K562 (cell line): ENCODE measurements around the gene WDHD1. TPM values are rescaled to one million over a fixed set of nuclear protein-coding genes. Genes with fewer than 3 reads are reported as not detected.

Experiments
- ATAC-seq: fragments of 200-7000 bp; cut with Tn5 transposase; 3 replicates; pipeline ENCODE4 v1.9.1; 2020; ENCODE audit warnings: moderate library complexity
- BruUV-seq: library from RNA; stranded (reverse); fragments of 400-500 nt; replicated peaks from 2 replicates; lab custom pipeline; 2021; lab: Mats Ljungman, UMichigan
- CTCF ChIA-PET: fragments of 300-600 bp; formaldehyde crosslinking; extraction: SDS; loops from one replicate; lab custom pipeline; 2021; ENCODE audit warnings: low intra/inter-chr PET ratio; lab: Yijun Ruan, JAX
- POLR2A ChIA-PET: fragments of 300-600, 350-650 bp; sonication (Branson Sonifier 250); formaldehyde crosslinking; extraction: SDS; loops from one replicate; lab custom pipeline; 2021; ENCODE audit warnings: antibody characterized with exemption, inconsistent platforms; lab: Yijun Ruan, JAX
- DNase-seq, 4 experiments: peaks; one replicate each; pipeline versions ENCODE4 v3.0.0 to v3.0.0-alpha.2; 2011 to 2018; ENCODE audit warnings: low spot score in 3 of 4, mixed read lengths in 3 of 4; ENCODE audit errors: extremely low read depth in 1 of 4
- FAIRE-seq: peaks from 2 replicates; lab custom pipeline; 2011; peaks lifted over from hg19 to GRCh38; lab: Jason Lieb, UNC
- H2AFZ ChIP-seq: 2 replicates; pipeline ENCODE4 v1.6.0; 2011; ENCODE audit warnings: low read depth, low read length, control low read depth, inconsistent platforms
- H3K27ac ChIP-seq: fragments of 200-600 bp; 3 replicates; pipeline ENCODE4 v1.8.0; 2011; ENCODE audit warnings: low read depth, mild to moderate bottlenecking, control low read depth, inconsistent platforms, low read length, moderate library complexity, mixed read lengths; ENCODE audit errors: extremely low read depth
- H3K27me3 ChIP-seq, 2 experiments: fragments of 300-600 bp in 1 of 2; 2 replicates in 1 of 2; 3 replicates in 1 of 2; pipeline versions ENCODE4 v1.6.0 to v1.8.0; 2011; ENCODE audit warnings: inconsistent platforms in 2 of 2, low read length in 2 of 2, mild to moderate bottlenecking in 1 of 2, mixed read lengths in 1 of 2, moderate library complexity in 1 of 2; ENCODE audit not compliant: control insufficient read depth in 2 of 2, insufficient read depth in 2 of 2
- H3K36me3 ChIP-seq: fragments of 300-600 bp; 3 replicates; pipeline ENCODE4 v1.8.0; 2011; ENCODE audit warnings: mild to moderate bottlenecking, low read length, inconsistent platforms; ENCODE audit not compliant: control insufficient read depth, insufficient read depth
- H3K4me1 ChIP-seq, 2 experiments: fragments of 200-600 bp in 1 of 2; replicated peaks in 1 of 2; 2 replicates in 1 of 2; 3 replicates in 1 of 2; pipeline versions ENCODE4 v1.5.1 to v1.8.0; 2011; ENCODE audit warnings: inconsistent platforms in 2 of 2, low read length in 2 of 2, mild to moderate bottlenecking in 1 of 2, mixed read lengths in 1 of 2, moderate library complexity in 1 of 2; ENCODE audit not compliant: control insufficient read depth in 2 of 2, insufficient read depth in 2 of 2
- H3K4me2 ChIP-seq: 2 replicates; pipeline ENCODE4 v1.6.1; 2011; ENCODE audit warnings: low read length, control low read depth, inconsistent platforms, mixed read lengths; ENCODE audit not compliant: insufficient read depth
- H3K4me3 ChIP-seq: fragments of 200-600 bp; sonication (generic), shearing (Covaris generic); 2 replicates; pipeline ENCODE4 v1.5.1; 2016; ENCODE audit warnings: control low read depth, inconsistent platforms
- H3K79me2 ChIP-seq: fragments of 200-600 bp; 3 replicates; pipeline ENCODE4 v1.8.0; 2011; ENCODE audit warnings: low read length, inconsistent platforms; ENCODE audit not compliant: control insufficient read depth, insufficient read depth
- H3K9ac ChIP-seq, 2 experiments: 2 replicates each; pipeline versions ENCODE4 v1.6.0 to v1.6.1; 2011; ENCODE audit warnings: low read depth in 2 of 2, low read length in 2 of 2, control low read depth in 1 of 2, inconsistent platforms in 1 of 2, mild to moderate bottlenecking in 1 of 2, mixed read lengths in 1 of 2; ENCODE audit not compliant: insufficient read depth in 1 of 2
- H3K9me1 ChIP-seq: one replicate; pipeline ENCODE4 v1.6.0; 2011; ENCODE audit warnings: inconsistent platforms, mild to moderate bottlenecking, low read length, moderate library complexity; ENCODE audit not compliant: control insufficient read depth, insufficient read depth
- H3K9me3 ChIP-seq: replicated peaks from 2 replicates; pipeline ENCODE4 v1.5.1; 2011; ENCODE audit warnings: low read depth, low read length, inconsistent platforms; ENCODE audit not compliant: control insufficient read depth, insufficient read depth
- H4K20me1 ChIP-seq: replicated peaks from 2 replicates; pipeline ENCODE4 v1.6.1; 2011; ENCODE audit warnings: low read length, inconsistent platforms, mixed read lengths; ENCODE audit not compliant: control insufficient read depth, insufficient read depth
- ZNF121 ChIP-seq: sonication (generic); formaldehyde crosslinking; conservative IDR thresholded peaks from 2 replicates; pipeline ENCODE4 v1.8.0; 2022; ENCODE audit warnings: missing genetic modification reagents
- ZNF217 ChIP-seq: sonication (generic); formaldehyde crosslinking; IDR thresholded peaks from 2 replicates; pipeline ENCODE4 v1.8.0; 2022; ENCODE audit warnings: mild to moderate bottlenecking, missing genetic modification reagents
- WGBS: fragments of 100-300 bp; shearing (Covaris generic); methylation state at CpG from one replicate; pipeline ENCODE4 v1.1.6; 2016; ENCODE audit warnings: low coverage, mixed read lengths; ENCODE audit not compliant: insufficient coverage; ENCODE audit errors: missing lambda C conversion rate; 5-methylcytosine and 5-hydroxymethylcytosine counted together
- in situ Hi-C: fragments of 300-500 bp; cut with MboI; formaldehyde crosslinking; loops from 4 replicates; pipeline ENCODE4 v1.15.0; 2018; ENCODE audit warnings: inconsistent platforms, mixed read lengths
- intact Hi-C: fragments of 100-400 bp; cut with micrococcal nuclease; formaldehyde crosslinking; loops from 2 replicates; pipeline ENCODE4 v1.14.2; 2022
- polyA plus RNA-seq, 8 experiments: library from polyadenylated mRNA; depleted of rRNA in 4 of 8; stranded (reverse) in 5 of 8; unstranded in 3 of 8; fragments of >200 nt; fragmentation: Nextera tagmentation in 2 of 8; fragmentation: Illumina TruSeq in 1 of 8; extraction: Ambion mirVana in 2 of 8; extraction: Trizol in 1 of 8; gene quantifications; 2 replicates each; pipeline versions ENCODE4 v1.2.1 to v1.2.3, GENCODE V29; 2011 to 2014; ENCODE audit warnings: inconsistent platforms in 1 of 8, missing spikeins in 1 of 8
- total RNA-seq, 7 experiments: library from RNA; depleted of rRNA in 6 of 7; stranded (reverse); fragments of >200 nt in 6 of 7; fragmentation: Illumina TruSeq in 2 of 7; extraction: Trizol in 2 of 7; gene quantifications; 2 replicates each; pipeline versions ENCODE4 v1.2.1 to v1.2.3, GENCODE V29; 2011 to 2021; ENCODE audit warnings: low replicate concordance in 1 of 7
- TF ChIP-seq, protein P1 (sequence below): fragments of 450-650 bp; formaldehyde crosslinking; conservative IDR thresholded peaks from 2 replicates; pipeline ENCODE4 v1.4.0; 2022; ENCODE audit warnings: mild to moderate bottlenecking, missing genetic modification characterization
- TF ChIP-seq, protein P2 (sequence below): sonication (generic); formaldehyde crosslinking; IDR thresholded peaks from 2 replicates; pipeline ENCODE4 v1.5.0; 2020; ENCODE audit warnings: missing genetic modification reagents

WDHD1 gene
- total and polyA plus RNA-seq, 9 of the 15 experiments (the other 6 are each of a cell fraction or from before 2014, with no cell fraction given): 11.7 to 39.1 (median 30.0) TPM

DNA sequence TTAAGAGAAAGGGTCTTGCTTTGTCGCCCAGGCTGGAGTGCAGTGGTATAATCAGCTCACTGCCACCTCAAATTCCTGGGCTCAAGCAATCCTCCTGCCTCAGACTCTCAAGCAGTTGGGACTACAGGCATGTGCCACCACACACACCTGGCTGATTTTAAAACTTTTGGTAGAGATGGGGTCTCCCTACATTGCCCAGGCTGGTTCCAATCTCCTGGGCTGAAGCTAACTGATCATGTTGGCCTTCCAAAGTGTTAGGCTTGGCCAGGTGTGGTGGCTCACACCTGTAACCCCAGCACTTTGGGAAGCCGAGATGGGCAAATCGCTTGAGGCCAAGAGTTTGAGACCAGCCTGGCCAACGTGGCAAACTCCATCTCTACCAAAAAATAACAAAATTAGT, 80.4 kb downstream of the WDHD1 start:
- in situ Hi-C loops (no loop called here), intact Hi-C loops (no loop called here)
- no peak overlapping the region for H3K9ac ChIP-seq
- H3K9me1 ChIP-seq: no peaks in the 10 kb centered on the region
- no peaks in the 10 kb centered on the region for H3K4me1 ChIP-seq
- WGBS: 84% methylated on average over 3 of the region's 4 CpGs
- FAIRE-seq (no peak), ATAC-seq (no peak), DNase-seq (no peak)
- no TSS peak for BruUV-seq
- H3K27me3 ChIP-seq: no peaks in the 10 kb centered on the region
- no peak overlapping the region for H2AFZ ChIP-seq
- peaks cover 33% of the 10 kb centered on the region; the same call in 2 of the 3 replicates for H3K36me3 ChIP-seq
- TF ChIP-seq ZNF217 (CRISPR knock-in tag) (no peak), ZNF121 (peak; percentile 27; the same call in 1 of the 2 replicates)
- H3K27ac ChIP-seq: no peak overlapping the region
- H3K4me3 ChIP-seq: no peak overlapping the region
- H3K79me2 ChIP-seq: no peaks in the 10 kb centered on the region
- no peaks in the 10 kb centered on the region for H4K20me1 ChIP-seq
- ChIA-PET POLR2A (no interaction called here), CTCF (no interaction called here)
- no peak overlapping the region for H3K4me2 ChIP-seq
- no peaks in the 10 kb centered on the region for H3K9me3 ChIP-seq

DNA sequence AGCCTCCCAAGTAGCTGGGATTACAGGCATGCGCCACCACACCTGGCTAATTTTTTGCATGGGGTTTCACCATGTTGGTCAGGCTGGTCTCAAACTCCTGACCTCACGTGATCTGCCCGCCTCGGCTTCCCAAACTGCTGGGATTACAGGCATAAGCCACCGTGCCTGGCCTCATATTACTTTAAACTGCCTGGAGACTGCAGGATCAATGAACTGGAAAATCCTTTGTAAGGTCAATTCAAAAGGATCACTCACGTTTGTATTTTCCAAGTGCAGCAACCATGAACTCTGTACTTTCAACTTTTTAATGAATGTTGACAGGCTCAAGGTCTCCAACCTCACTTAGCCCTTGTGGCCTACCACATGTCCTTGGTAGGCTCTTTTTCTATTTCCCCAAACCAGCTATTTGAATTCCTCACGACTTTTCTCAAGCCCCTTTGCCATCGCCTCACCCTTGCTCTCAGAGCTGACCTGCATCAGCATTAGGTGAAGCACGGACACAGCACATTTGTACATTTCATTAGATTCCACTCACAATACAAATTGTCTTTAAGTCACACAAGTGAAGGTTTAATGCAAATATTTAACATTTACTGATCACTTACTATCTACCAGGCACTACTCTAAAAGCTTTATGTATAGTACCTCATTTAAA, 82.0 kb downstream of the WDHD1 start:
- no TSS peak for BruUV-seq
- POLR2A ChIA-PET: no interaction called here
- WGBS: 87% methylated on average over 8 of the region's 9 CpGs
- TF ChIP-seq, protein P1, sequence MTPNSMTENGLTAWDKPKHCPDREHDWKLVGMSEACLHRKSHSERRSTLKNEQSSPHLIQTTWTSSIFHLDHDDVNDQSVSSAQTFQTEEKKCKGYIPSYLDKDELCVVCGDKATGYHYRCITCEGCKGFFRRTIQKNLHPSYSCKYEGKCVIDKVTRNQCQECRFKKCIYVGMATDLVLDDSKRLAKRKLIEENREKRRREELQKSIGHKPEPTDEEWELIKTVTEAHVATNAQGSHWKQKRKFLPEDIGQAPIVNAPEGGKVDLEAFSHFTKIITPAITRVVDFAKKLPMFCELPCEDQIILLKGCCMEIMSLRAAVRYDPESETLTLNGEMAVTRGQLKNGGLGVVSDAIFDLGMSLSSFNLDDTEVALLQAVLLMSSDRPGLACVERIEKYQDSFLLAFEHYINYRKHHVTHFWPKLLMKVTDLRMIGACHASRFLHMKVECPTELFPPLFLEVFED (CRISPR knock-in tag): no peak
- TF ChIP-seq, protein P2, sequence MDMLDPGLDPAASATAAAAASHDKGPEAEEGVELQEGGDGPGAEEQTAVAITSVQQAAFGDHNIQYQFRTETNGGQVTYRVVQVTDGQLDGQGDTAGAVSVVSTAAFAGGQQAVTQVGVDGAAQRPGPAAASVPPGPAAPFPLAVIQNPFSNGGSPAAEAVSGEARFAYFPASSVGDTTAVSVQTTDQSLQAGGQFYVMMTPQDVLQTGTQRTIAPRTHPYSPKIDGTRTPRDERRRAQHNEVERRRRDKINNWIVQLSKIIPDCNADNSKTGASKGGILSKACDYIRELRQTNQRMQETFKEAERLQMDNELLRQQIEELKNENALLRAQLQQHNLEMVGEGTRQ (CRISPR knock-in tag): no peak

More for the DNA sequence above, 82.0 kb downstream of the WDHD1 start:
- Histone ChIP-seq H2AFZ (no peak overlapping the region), H3K4me2 (no peak overlapping the region), H3K9me3 (no peaks in the 10 kb centered on the region), H3K9me1 (no peaks in the 10 kb centered on the region), H3K4me3 (no peak overlapping the region), H3K4me1 (no peaks in the 10 kb centered on the region), H3K79me2 (no peaks in the 10 kb centered on the region), H3K9ac (no peak overlapping the region), H3K27ac (no peak overlapping the region), H3K27me3 (no peaks in the 10 kb centered on the region), H3K36me3 (peaks cover 49% of the 10 kb centered on the region), H4K20me1 (no peaks in the 10 kb centered on the region)
- intact Hi-C loops: no loop called here
- no peak for ATAC-seq
- CTCF ChIA-PET: no interaction called here
- DNase-seq: no peak
- in situ Hi-C loops: no loop called here
- no peak for FAIRE-seq
